Naive B cell (primary cell): Measurements from ENCODE around the gene MYO1H. TPM values are rescaled to one million over a fixed set of nuclear protein-coding genes. Genes with fewer than 3 reads are reported as not detected.
"Not testable (repeated sequence)": the region's sequence is repeated elsewhere in the genome, so short reads cannot be mapped to it uniquely, and the experiment has no call there.

ENCODE experiments used
- ATAC-seq, 2 donors: fragments of 150-1000 bp; cut with Tn5 transposase; 2 replicates each; pipeline ENCODE4 v1.10.0; 2021; ENCODE audit warnings: low read depth in 2 of 2, mild to moderate bottlenecking in 2 of 2, moderate library complexity in 2 of 2
- DNase-seq: peaks from one replicate; pipeline ENCODE4 v3.0.0; 2022
- H3K27ac Mint-ChIP-seq, 6 donors: one replicate each; pipeline ENCODE4 v1.8.0; 2020 to 2022; ENCODE audit warnings: mild to moderate bottlenecking in 6 of 6, mixed read lengths in 6 of 6, moderate library complexity in 5 of 6, inconsistent platforms in 2 of 6
- H3K27me3 Mint-ChIP-seq, 3 donors: one replicate each; pipeline ENCODE4 v1.8.0; 2021 to 2022; ENCODE audit warnings: mixed read lengths in 3 of 3, mild to moderate bottlenecking in 1 of 3
- H3K36me3 Mint-ChIP-seq, 2 donors: one replicate each; pipeline ENCODE4 v1.8.0; 2020 to 2022; ENCODE audit warnings: mixed read lengths in 2 of 2, inconsistent platforms in 1 of 2, mild to moderate bottlenecking in 1 of 2
- H3K4me1 Mint-ChIP-seq, 3 donors: one replicate each; pipeline ENCODE4 v1.8.0; 2020 to 2022; ENCODE audit warnings: mixed read lengths in 3 of 3, inconsistent platforms in 1 of 3, mild to moderate bottlenecking in 1 of 3, moderate library complexity in 1 of 3
- H3K4me3 Mint-ChIP-seq, 8 donors: one replicate each; pipeline ENCODE4 v1.8.0; 2020 to 2022; ENCODE audit warnings: mild to moderate bottlenecking in 8 of 8, mixed read lengths in 8 of 8, moderate library complexity in 8 of 8, inconsistent platforms in 2 of 8
- H3K9me3 Mint-ChIP-seq, 7 donors: one replicate each; pipeline ENCODE4 v1.8.0; 2020 to 2022; ENCODE audit warnings: mixed read lengths in 7 of 7, mild to moderate bottlenecking in 5 of 7, inconsistent platforms in 2 of 7, moderate library complexity in 1 of 7
- polyA plus RNA-seq, 6 donors: library from polyadenylated mRNA; unstranded; fragments of 300-500 nt; fragmentation: Illumina TruSeq; gene quantifications; one replicate each; pipeline ENCODE4 v1.2.3, GENCODE V29; 2021; ENCODE audit warnings: low read depth in 6 of 6

MYO1H gene
- polyA plus RNA-seq, 6 donors from 2014 or later = not detected

GRCh38 chr12:109393437-109394345, 46.0 kb downstream of the MYO1H start:
- Mint-ChIP-seq H3K27me3 (peaks cover 15 to 32% (median 23%) of the 10 kb centered on the region in 3 donors), H3K4me3 (no peak overlapping the region), H3K27ac (peak overlapping the region in 1 of 6 donors; percentile 29), H3K9me3 (peaks cover 0 to 11% (median 2%) of the 10 kb centered on the region in 7 donors), H3K36me3 (no peaks in the 10 kb centered on the region), H3K4me1 (no peaks in the 10 kb centered on the region)
- ATAC-seq (peak in 1 of 2 donors; percentile 37), DNase-seq (peak; percentile 29)

- no peak overlapping the region for H3K27ac Mint-ChIP-seq
- H3K27me3 Mint-ChIP-seq = peaks cover 22 to 35% (median 28%) of the 10 kb centered on the region in 3 donors
These were observed 47.2 kb downstream of the MYO1H start for GRCh38 chr12:109394891-109395290.

DNA sequence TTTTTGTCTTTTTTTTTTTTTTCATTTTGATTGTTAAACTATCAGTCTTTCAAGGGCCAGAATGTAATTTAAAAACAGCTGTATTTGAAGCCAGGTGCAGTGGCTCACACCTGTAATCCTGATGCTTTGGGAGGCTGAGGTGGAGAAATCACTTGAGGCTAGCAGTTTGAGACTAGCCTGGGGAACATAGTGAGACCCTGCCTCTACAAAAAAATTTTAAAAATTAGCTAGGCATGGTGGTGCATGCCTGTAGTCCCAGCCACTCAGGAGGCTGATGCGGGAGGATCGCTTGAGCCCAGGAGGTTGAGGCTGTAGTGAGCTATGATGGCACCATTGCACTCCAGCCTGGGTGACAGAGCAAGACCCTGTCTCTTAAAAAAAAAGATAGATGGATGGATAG, 57.1 kb downstream of the MYO1H start:
- not testable (repeated sequence) for DNase-seq, H3K4me1 Mint-ChIP-seq, H3K27ac Mint-ChIP-seq, H3K4me3 Mint-ChIP-seq, H3K36me3 Mint-ChIP-seq, ATAC-seq, H3K9me3 Mint-ChIP-seq
- peaks cover 16 to 31% (median 26%) of the 10 kb centered on the region in 3 donors for H3K27me3 Mint-ChIP-seq

More at GRCh38 chr12:109394891-109395290, 47.2 kb downstream of the MYO1H start:
- no peak overlapping the region for H3K4me3 Mint-ChIP-seq
- peaks cover 0 to 4% (median 0%) of the 10 kb centered on the region in 7 donors for H3K9me3 Mint-ChIP-seq
- no peaks in the 10 kb centered on the region for H3K36me3 Mint-ChIP-seq
- ATAC-seq = no peak
- no peaks in the 10 kb centered on the region for H3K4me1 Mint-ChIP-seq
- no peak for DNase-seq

- H3K4me3 Mint-ChIP-seq, H3K36me3 Mint-ChIP-seq, H3K27ac Mint-ChIP-seq, H3K9me3 Mint-ChIP-seq, ATAC-seq, DNase-seq, H3K4me1 Mint-ChIP-seq: not testable (repeated sequence)
- peaks cover 8 to 26% (median 22%) of the 10 kb centered on the region in 3 donors for H3K27me3 Mint-ChIP-seq
These were observed 58.4 kb downstream of the MYO1H start for GRCh38 chr12:109406147-109406546.

- Mint-ChIP-seq H3K4me1 (peaks cover 0 to 2% (median 0%) of the 10 kb centered on the region in 3 donors), H3K27ac (no peak overlapping the region), H3K9me3 (peaks cover 0 to 6% (median 5%) of the 10 kb centered on the region in 7 donors), H3K36me3 (no peaks in the 10 kb centered on the region), H3K4me3 (no peak overlapping the region), H3K27me3 (peaks cover 21 to 38% (median 29%) of the 10 kb centered on the region in 3 donors)
- no peak for ATAC-seq
- DNase-seq = no peak
These were observed 71.3 kb downstream of the MYO1H start for GRCh38 chr12:109418848-109419480.

- ATAC-seq = no peak
- H3K9me3 Mint-ChIP-seq = peaks cover 0 to 6% (median 5%) of the 10 kb centered on the region in 7 donors
- H3K27me3 Mint-ChIP-seq = peaks cover 21 to 42% (median 31%) of the 10 kb centered on the region in 3 donors
- H3K4me3 Mint-ChIP-seq = no peak overlapping the region
- no peaks in the 10 kb centered on the region for H3K36me3 Mint-ChIP-seq
- no peak for DNase-seq
- no peak overlapping the region for H3K27ac Mint-ChIP-seq
- H3K4me1 Mint-ChIP-seq = peaks cover 0 to 2% (median 0%) of the 10 kb centered on the region in 3 donors
These were observed 73.8 kb downstream of the MYO1H start for GRCh38 chr12:109421355-109422087.

DNA sequence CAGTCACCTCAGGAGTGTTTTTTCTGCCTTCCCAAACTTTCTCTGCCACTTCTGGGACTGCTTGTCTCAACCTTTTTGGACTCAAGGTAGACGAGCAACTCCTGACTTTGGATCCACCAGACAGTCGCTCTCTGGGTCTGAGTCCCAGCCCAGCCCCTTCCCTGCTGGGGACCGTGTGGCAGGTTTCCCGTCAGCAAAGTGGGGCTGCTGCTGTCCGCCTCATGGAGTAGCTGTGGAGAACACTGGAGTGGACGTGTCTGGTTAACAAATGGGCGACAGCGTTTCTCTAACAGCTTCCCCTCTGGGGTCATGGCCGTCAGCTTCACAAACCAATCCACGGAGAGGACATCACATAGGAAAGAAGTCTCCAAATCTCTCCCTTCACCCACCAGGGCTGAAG, 74.6 kb downstream of the MYO1H start:
- H3K9me3 Mint-ChIP-seq = peaks cover 0 to 6% (median 5%) of the 10 kb centered on the region in 7 donors

DNA sequence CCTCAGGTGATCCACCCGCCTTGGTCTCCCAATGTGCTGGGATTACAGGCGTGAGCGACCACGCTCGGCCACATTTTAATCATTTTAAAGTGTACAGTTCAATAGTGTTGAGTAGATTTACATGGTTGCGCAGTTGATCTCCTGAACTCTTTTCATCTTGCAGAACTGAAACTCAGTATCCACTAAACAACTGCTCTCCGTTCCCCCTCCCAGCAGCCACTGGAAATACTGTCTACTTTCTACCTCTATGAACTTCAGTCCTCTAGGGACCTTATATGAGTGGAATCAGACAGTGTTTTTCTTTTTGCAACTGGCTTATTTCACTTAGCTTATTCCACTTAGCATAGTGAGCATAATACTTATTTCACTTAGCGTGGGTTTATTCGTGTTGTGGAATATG, 75.7 kb downstream of the MYO1H start:
- Mint-ChIP-seq H3K27ac (no peak overlapping the region), H3K36me3 (no peaks in the 10 kb centered on the region), H3K4me3 (peak overlapping the region in 1 of 8 donors; percentile 35), H3K27me3 (peaks cover 21 to 42% (median 31%) of the 10 kb centered on the region in 3 donors), H3K4me1 (peaks cover 0 to 2% (median 0%) of the 10 kb centered on the region in 3 donors), H3K9me3 (peaks cover 0 to 6% (median 5%) of the 10 kb centered on the region in 7 donors)
- ATAC-seq = no peak
- DNase-seq = no peak

More for the DNA sequence above, 74.6 kb downstream of the MYO1H start:
- H3K4me3 Mint-ChIP-seq = no peak overlapping the region
- DNase-seq (no peak), ATAC-seq (no peak)
- H3K27ac Mint-ChIP-seq = no peak overlapping the region
- peaks cover 21 to 42% (median 31%) of the 10 kb centered on the region in 3 donors for H3K27me3 Mint-ChIP-seq
- no peaks in the 10 kb centered on the region for H3K36me3 Mint-ChIP-seq
- H3K4me1 Mint-ChIP-seq = peaks cover 0 to 2% (median 0%) of the 10 kb centered on the region in 3 donors

- ATAC-seq (peak; percentile 80 to 84), DNase-seq (peak; percentile 61)
- peaks cover 4 to 26% (median 4%) of the 10 kb centered on the region in 3 donors for H3K27me3 Mint-ChIP-seq
- peaks cover 6 to 8% (median 8%) of the 10 kb centered on the region in 3 donors for H3K4me1 Mint-ChIP-seq
- H3K4me3 Mint-ChIP-seq = no peak overlapping the region
- no peak overlapping the region for H3K27ac Mint-ChIP-seq
- no peaks in the 10 kb centered on the region for H3K36me3 Mint-ChIP-seq
- peaks cover 0 to 8% (median 0%) of the 10 kb centered on the region in 7 donors for H3K9me3 Mint-ChIP-seq
These were observed 80.4 kb downstream of the MYO1H start for GRCh38 chr12:109428037-109428629.

- ATAC-seq, H3K9me3 Mint-ChIP-seq, H3K4me3 Mint-ChIP-seq, H3K36me3 Mint-ChIP-seq, DNase-seq, H3K27ac Mint-ChIP-seq: not testable (repeated sequence)
- Mint-ChIP-seq H3K4me1 (peaks cover 7 to 10% (median 9%) of the 10 kb centered on the region in 3 donors), H3K27me3 (peaks cover 0 to 20% (median under 1%) of the 10 kb centered on the region in 3 donors)
These were observed 81.1 kb downstream of the MYO1H start for GRCh38 chr12:109428804-109429203.

GRCh38 chr12:109430244-109430643, 82.5 kb downstream of the MYO1H start:
- Mint-ChIP-seq H3K4me1 (peaks cover 7 to 10% (median 9%) of the 10 kb centered on the region in 3 donors), H3K27me3 (peaks cover 0 to 9% (median 0%) of the 10 kb centered on the region in 3 donors), H3K4me3 (no peak overlapping the region), H3K36me3 (no peaks in the 10 kb centered on the region), H3K9me3 (peaks cover 0 to 8% (median 0%) of the 10 kb centered on the region in 7 donors), H3K27ac (no peak overlapping the region)
- ATAC-seq = no peak
- DNase-seq = no peak

- H3K27me3 Mint-ChIP-seq = no peaks in the 10 kb centered on the region
- peaks cover 7 to 10% (median 9%) of the 10 kb centered on the region in 3 donors for H3K4me1 Mint-ChIP-seq
- H3K27ac Mint-ChIP-seq = peak overlapping the region in 1 of 6 donors; percentile 66
- H3K9me3 Mint-ChIP-seq = peaks cover 0 to 8% (median 0%) of the 10 kb centered on the region in 7 donors
- DNase-seq = no peak
- ATAC-seq = no peak
- H3K4me3 Mint-ChIP-seq = peak overlapping the region in 2 of 8 donors; percentile 58 to 78
- H3K36me3 Mint-ChIP-seq = no peaks in the 10 kb centered on the region
These were observed 84.7 kb downstream of the MYO1H start for GRCh38 chr12:109432431-109432830.
